ENCODE results near the gene NLRP10.

NLRP10 gene

GRCh38 chr11:7969756-7970646 lies 4.8 kb upstream of the NLRP10 start:
- Histone ChIP-seq H3K9ac (ENCODE audit: low read length) (no peak overlapping the region), H3K36me3 (ENCODE audit: control insufficient read depth, insufficient read depth, low read length) (no peaks in the 10 kb centered on the region), H3K4me1 (ENCODE audit: control insufficient read depth, insufficient read depth, low read length) (no peaks in the 10 kb centered on the region), H3K4me3 (ENCODE audit: low read length) (no peak overlapping the region), H3K27ac (ENCODE audit: low read depth, low read length) (no peak overlapping the region), H3K27me3 (ENCODE audit: control insufficient read depth, insufficient read depth, low read length) (no peaks in the 10 kb centered on the region)

GRCh38 chr11:7968686-7969085 lies 3.4 kb upstream of the NLRP10 start:
- H3K36me3 ChIP-seq (ENCODE audit: control insufficient read depth, insufficient read depth, low read length): no peaks in the 10 kb centered on the region
- no peaks in the 10 kb centered on the region for H3K4me1 ChIP-seq (ENCODE audit: control insufficient read depth, insufficient read depth, low read length)
- no peak overlapping the region for H3K27ac ChIP-seq (ENCODE audit: low read depth, low read length)
- no peak overlapping the region for H3K9ac ChIP-seq (ENCODE audit: low read length)
- H3K4me3 ChIP-seq (ENCODE audit: low read length): no peak overlapping the region
- no peaks in the 10 kb centered on the region for H3K27me3 ChIP-seq (ENCODE audit: control insufficient read depth, insufficient read depth, low read length)

GRCh38 chr11:7967826-7968225 lies 2.6 kb upstream of the NLRP10 start:
- H3K27me3 ChIP-seq (ENCODE audit: control insufficient read depth, insufficient read depth, low read length): no peaks in the 10 kb centered on the region
- no peak overlapping the region for H3K4me3 ChIP-seq (ENCODE audit: low read length)
- no peaks in the 10 kb centered on the region for H3K4me1 ChIP-seq (ENCODE audit: control insufficient read depth, insufficient read depth, low read length)
- H3K27ac ChIP-seq (ENCODE audit: low read depth, low read length): no peak overlapping the region
- H3K9ac ChIP-seq (ENCODE audit: low read length): no peak overlapping the region
- H3K36me3 ChIP-seq (ENCODE audit: control insufficient read depth, insufficient read depth, low read length): no peaks in the 10 kb centered on the region

GRCh38 chr11:7967097-7967496 lies 1.9 kb upstream of the NLRP10 start:
- H3K27me3 ChIP-seq (ENCODE audit: control insufficient read depth, insufficient read depth, low read length): no peaks in the 10 kb centered on the region

GRCh38 chr11:7964873-7965272 lies 374 bp downstream of the NLRP10 start:
- H3K36me3 ChIP-seq (ENCODE audit: control insufficient read depth, insufficient read depth, low read length): no peaks in the 10 kb centered on the region
- H3K4me3 ChIP-seq (ENCODE audit: low read length): no peak overlapping the region

More at GRCh38 chr11:7967097-7967496, 1.9 kb upstream of the NLRP10 start:
- H3K36me3 ChIP-seq (ENCODE audit: control insufficient read depth, insufficient read depth, low read length): no peaks in the 10 kb centered on the region
- no peak overlapping the region for H3K4me3 ChIP-seq (ENCODE audit: low read length)
- H3K4me1 ChIP-seq (ENCODE audit: control insufficient read depth, insufficient read depth, low read length): no peaks in the 10 kb centered on the region
- H3K9ac ChIP-seq (ENCODE audit: low read length): no peak overlapping the region
- no peak overlapping the region for H3K27ac ChIP-seq (ENCODE audit: low read depth, low read length)

DNA sequence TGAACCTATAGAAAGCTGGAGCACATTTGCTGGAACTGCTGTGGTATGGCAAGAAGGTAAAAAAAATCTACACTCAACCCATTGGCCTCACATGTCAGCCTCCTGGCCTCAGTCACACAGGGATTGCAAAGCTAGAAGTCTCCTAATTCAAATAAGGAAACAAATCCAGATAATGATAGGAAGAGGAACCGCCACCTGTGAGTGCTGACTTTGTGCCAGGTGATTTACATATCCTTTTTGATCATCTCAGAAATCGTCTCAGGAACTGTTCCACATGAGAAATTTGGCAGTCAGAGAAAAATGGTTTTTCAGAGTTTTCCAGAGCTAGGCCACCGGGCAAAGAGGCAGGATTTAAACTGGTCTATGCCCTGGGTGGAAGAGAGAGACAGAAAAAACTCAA lies 986 bp downstream of the NLRP10 start:
- Histone ChIP-seq H3K4me3 (ENCODE audit: low read length) (no peak overlapping the region), H3K27me3 (ENCODE audit: control insufficient read depth, insufficient read depth, low read length) (no peaks in the 10 kb centered on the region), H3K27ac (ENCODE audit: low read depth, low read length) (no peak overlapping the region), H3K36me3 (ENCODE audit: control insufficient read depth, insufficient read depth, low read length) (no peaks in the 10 kb centered on the region), H3K4me1 (ENCODE audit: control insufficient read depth, insufficient read depth, low read length) (no peaks in the 10 kb centered on the region), H3K9ac (ENCODE audit: low read length) (no peak overlapping the region)

More at GRCh38 chr11:7964873-7965272, 374 bp downstream of the NLRP10 start:
- no peaks in the 10 kb centered on the region for H3K27me3 ChIP-seq (ENCODE audit: control insufficient read depth, insufficient read depth, low read length)
- no peaks in the 10 kb centered on the region for H3K4me1 ChIP-seq (ENCODE audit: control insufficient read depth, insufficient read depth, low read length)
- no peak overlapping the region for H3K9ac ChIP-seq (ENCODE audit: low read length)
- no peak overlapping the region for H3K27ac ChIP-seq (ENCODE audit: low read depth, low read length)

- Histone ChIP-seq H3K4me1 (ENCODE audit: control insufficient read depth, insufficient read depth, low read length) (no peaks in the 10 kb centered on the region), H3K9ac (ENCODE audit: low read length) (no peak overlapping the region), H3K27ac (ENCODE audit: low read depth, low read length) (no peak overlapping the region), H3K27me3 (ENCODE audit: control insufficient read depth, insufficient read depth, low read length) (no peaks in the 10 kb centered on the region), H3K4me3 (ENCODE audit: low read length) (no peak overlapping the region), H3K36me3 (ENCODE audit: control insufficient read depth, insufficient read depth, low read length) (no peaks in the 10 kb centered on the region)
Measured at GRCh38 chr11:7955191-7955590, 10.1 kb downstream of the NLRP10 start.

DNA sequence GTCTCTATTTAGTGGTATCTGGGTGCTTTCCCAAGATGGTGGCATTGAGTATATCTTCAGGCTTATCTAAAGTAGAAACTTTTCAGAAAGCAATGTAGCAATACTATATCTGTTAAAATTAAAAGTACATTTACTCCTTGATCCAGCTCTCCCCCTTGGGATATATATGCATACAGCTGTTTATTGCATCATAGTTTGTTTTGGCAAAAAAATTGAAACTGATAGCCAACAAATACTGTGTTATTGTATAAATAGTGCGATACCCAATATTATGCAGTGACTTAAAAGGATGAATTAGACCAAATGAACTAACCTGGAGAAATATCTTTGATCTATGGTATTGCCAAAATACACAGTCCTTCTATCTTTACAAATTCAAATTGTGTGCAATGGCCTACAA lies 15.3 kb downstream of the NLRP10 start:
- Histone ChIP-seq H3K4me1 (ENCODE audit: control insufficient read depth, insufficient read depth, low read length) (no peaks in the 10 kb centered on the region), H3K36me3 (ENCODE audit: control insufficient read depth, insufficient read depth, low read length) (no peaks in the 10 kb centered on the region), H3K9ac (ENCODE audit: low read length) (no peak overlapping the region), H3K27me3 (ENCODE audit: control insufficient read depth, insufficient read depth, low read length) (no peaks in the 10 kb centered on the region), H3K27ac (ENCODE audit: low read depth, low read length) (no peak overlapping the region), H3K4me3 (ENCODE audit: low read length) (no peak overlapping the region)

DNA sequence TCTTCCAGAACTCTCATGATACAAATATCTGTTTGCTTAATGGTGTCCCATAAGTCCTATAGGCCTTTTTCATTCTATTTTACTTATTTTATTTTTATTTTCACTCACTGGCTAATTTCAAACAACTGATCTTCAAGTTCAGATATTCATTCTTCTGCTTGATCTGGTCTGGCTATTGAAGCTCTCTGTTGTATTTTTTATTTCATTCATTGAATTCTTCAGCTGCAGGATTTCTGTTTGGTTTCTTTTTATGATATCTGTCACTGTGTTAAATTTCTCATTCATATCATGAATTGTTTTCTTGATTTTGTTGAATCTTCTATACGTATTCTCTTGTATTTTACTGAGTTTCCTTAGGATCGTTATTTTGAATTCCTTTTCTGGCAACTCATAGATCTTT lies 21.1 kb downstream of the NLRP10 start:
- no peak overlapping the region for H3K9ac ChIP-seq (ENCODE audit: low read length)
- no peaks in the 10 kb centered on the region for H3K27me3 ChIP-seq (ENCODE audit: control insufficient read depth, insufficient read depth, low read length)
- no peak overlapping the region for H3K4me3 ChIP-seq (ENCODE audit: low read length)
- no peaks in the 10 kb centered on the region for H3K36me3 ChIP-seq (ENCODE audit: control insufficient read depth, insufficient read depth, low read length)
- no peak overlapping the region for H3K27ac ChIP-seq (ENCODE audit: low read depth, low read length)
- H3K4me1 ChIP-seq (ENCODE audit: control insufficient read depth, insufficient read depth, low read length): no peaks in the 10 kb centered on the region

DNA sequence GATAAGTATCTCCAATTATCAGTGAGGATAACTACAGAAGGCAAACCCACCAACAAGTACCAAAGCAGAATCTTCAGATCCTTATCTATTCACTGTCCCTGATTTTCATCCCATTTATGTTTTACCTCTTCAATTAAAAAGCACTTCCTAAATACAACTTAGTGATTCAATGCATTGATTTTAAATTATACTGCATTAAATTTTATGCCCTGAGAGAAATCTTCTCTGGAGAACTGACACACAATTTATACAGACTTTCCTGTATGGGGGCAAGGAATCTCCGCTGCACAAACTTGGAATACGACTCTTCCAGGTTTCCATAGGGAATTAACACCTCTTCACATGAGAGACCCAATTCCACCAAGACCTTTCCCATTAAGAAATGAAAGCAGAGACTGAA lies 23.6 kb downstream of the NLRP10 start, which contains the start of gene OR10A3:
Gene OR10A3, minus strand, starts transcription at position 101 of the 400 bp plus-strand sequence. CDS start 2,188 bp downstream, outside the sequence.
- no peak within 1 kb of the TSS for H3K4me3 ChIP-seq (ENCODE audit: low read length)

DNA sequence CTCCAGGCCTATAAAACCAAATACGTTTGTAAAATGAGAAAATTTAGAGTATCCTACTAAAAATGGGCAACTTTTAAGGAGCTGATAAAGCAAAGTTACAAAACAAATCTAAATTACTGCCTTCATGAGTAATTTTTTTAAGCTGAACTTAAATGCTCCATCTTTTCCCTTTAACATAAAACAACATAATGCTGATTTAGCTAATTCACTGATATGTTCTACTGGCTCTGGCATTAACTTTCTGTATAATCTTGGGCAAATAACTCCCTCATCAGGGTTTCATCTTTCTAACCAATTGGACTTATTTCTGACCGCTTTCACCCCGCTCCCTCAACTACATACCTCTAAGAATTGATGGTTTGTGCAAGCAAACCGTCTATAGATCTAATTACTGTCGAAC lies 24.1 kb downstream of the NLRP10 start:
- Histone ChIP-seq H3K27ac (ENCODE audit: low read depth, low read length) (no peak overlapping the region), H3K4me1 (ENCODE audit: control insufficient read depth, insufficient read depth, low read length) (no peaks in the 10 kb centered on the region), H3K9ac (ENCODE audit: low read length) (no peak overlapping the region), H3K4me3 (ENCODE audit: low read length) (no peak overlapping the region), H3K27me3 (ENCODE audit: control insufficient read depth, insufficient read depth, low read length) (no peaks in the 10 kb centered on the region), H3K36me3 (ENCODE audit: control insufficient read depth, insufficient read depth, low read length) (no peaks in the 10 kb centered on the region)

More for the DNA sequence above, 23.6 kb downstream of the NLRP10 start, which contains the start of gene OR10A3:
- Histone ChIP-seq H3K27ac (ENCODE audit: low read depth, low read length) (no peak within 1 kb of the TSS), H3K36me3 (ENCODE audit: control insufficient read depth, insufficient read depth, low read length) (no peaks in the 10 kb centered on the region), H3K4me1 (ENCODE audit: control insufficient read depth, insufficient read depth, low read length) (no peaks in the 10 kb centered on the region), H3K27me3 (ENCODE audit: control insufficient read depth, insufficient read depth, low read length) (no peaks in the 10 kb centered on the region), H3K9ac (ENCODE audit: low read length) (no peak within 1 kb of the TSS)

- no peak overlapping the region for H3K27ac ChIP-seq (ENCODE audit: low read depth, low read length)
- H3K4me3 ChIP-seq (ENCODE audit: low read length): no peak overlapping the region
- no peak overlapping the region for H3K9ac ChIP-seq (ENCODE audit: low read length)
- no peaks in the 10 kb centered on the region for H3K36me3 ChIP-seq (ENCODE audit: control insufficient read depth, insufficient read depth, low read length)
- no peaks in the 10 kb centered on the region for H3K27me3 ChIP-seq (ENCODE audit: control insufficient read depth, insufficient read depth, low read length)
- no peaks in the 10 kb centered on the region for H3K4me1 ChIP-seq (ENCODE audit: control insufficient read depth, insufficient read depth, low read length)
Measured at GRCh38 chr11:7936615-7937014, 28.6 kb downstream of the NLRP10 start.

- Histone ChIP-seq H3K36me3 (ENCODE audit: control insufficient read depth, insufficient read depth, low read length) (no peaks in the 10 kb centered on the region), H3K27ac (ENCODE audit: low read depth, low read length) (no peak within 1 kb of the TSS), H3K4me1 (ENCODE audit: control insufficient read depth, insufficient read depth, low read length) (no peaks in the 10 kb centered on the region), H3K27me3 (ENCODE audit: control insufficient read depth, insufficient read depth, low read length) (no peaks in the 10 kb centered on the region), H3K9ac (ENCODE audit: low read length) (no peak within 1 kb of the TSS), H3K4me3 (ENCODE audit: low read length) (no peak within 1 kb of the TSS)
Measured at GRCh38 chr11:7931168-7931567, 34.1 kb downstream of the NLRP10 start, which contains the start of gene OR10A6. Gene OR10A6, minus strand, starts transcription at chr11:7931268. Its CDS starts 2,606 bp downstream, at chr11:7928662.

All from rectal smooth muscle tissue (tissue), 1 donor.